HG02798 (cell line): Measurements from ENCODE around the gene PLXNB2.

Source experiments
- ATAC-seq: cut with Tn5 transposase; IDR thresholded peaks from one replicate; pipeline ENCODE4 v1.9.1; 2021; ENCODE audit warnings: mild to moderate bottlenecking; ENCODE audit not compliant: unreplicated experiment, poor library complexity

Gene PLXNB2

DNA sequence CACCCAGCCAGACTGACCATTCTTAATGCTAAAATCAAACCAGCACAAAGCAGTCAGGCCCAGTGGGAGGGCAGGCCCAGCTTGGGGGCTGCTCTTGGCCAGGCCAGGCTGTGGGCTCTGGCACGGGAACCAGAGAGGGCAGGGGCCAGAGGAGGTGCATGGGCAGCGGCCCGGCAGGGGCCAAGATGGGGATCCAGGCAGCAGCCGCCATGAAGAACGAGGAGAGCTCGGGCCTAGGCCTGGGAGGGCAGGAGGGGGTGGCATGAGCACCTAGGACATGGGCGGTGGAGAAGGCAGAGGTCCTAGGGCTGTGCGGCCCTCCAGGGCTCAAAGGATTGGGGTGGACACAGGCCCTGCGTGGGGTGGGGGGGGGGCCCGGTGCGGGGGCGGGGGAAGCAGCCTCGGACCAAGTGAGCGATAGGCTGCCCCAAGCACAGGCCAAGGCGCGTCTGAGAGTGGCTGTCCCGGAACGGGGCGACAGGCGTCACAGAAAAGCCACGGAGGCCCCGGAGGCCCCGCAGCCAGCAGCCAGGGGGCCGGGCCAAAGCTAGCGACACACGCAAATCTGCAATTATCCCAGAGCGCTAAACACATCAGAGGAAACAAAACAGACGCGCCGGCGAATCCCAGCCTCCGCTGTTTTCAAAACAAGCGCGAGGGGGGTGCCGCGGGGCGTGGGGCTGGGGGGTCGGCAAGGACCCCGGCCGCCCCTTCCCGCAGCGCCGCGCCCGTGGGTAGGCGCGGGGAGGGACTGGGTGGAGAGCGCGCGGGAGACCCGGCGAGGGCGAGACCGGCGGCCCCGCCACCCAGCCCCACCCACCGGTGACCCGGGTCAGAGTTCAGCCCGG, 8.3 kb downstream of the PLXNB2 start:
- ATAC-seq = no peak

DNA sequence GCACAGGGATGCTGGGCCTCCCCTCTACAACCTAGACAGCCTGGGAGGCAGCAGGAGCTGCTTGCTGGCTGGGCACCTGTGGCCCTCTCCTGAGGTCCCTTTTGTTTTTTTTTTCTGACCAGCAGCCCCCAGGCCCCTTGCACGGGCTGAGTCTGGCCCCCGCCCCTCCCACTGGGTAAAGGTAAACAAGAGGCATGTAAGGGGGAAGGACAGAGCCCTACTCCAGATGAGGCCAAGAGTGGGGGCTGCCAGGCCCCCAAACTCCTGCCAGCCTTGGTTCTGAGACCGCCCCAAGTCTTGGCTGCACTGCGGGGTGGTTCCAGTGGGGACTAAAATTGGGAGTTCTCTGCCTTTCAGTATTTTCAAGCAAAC, 9.2 kb downstream of the PLXNB2 start:
- no peak for ATAC-seq

DNA sequence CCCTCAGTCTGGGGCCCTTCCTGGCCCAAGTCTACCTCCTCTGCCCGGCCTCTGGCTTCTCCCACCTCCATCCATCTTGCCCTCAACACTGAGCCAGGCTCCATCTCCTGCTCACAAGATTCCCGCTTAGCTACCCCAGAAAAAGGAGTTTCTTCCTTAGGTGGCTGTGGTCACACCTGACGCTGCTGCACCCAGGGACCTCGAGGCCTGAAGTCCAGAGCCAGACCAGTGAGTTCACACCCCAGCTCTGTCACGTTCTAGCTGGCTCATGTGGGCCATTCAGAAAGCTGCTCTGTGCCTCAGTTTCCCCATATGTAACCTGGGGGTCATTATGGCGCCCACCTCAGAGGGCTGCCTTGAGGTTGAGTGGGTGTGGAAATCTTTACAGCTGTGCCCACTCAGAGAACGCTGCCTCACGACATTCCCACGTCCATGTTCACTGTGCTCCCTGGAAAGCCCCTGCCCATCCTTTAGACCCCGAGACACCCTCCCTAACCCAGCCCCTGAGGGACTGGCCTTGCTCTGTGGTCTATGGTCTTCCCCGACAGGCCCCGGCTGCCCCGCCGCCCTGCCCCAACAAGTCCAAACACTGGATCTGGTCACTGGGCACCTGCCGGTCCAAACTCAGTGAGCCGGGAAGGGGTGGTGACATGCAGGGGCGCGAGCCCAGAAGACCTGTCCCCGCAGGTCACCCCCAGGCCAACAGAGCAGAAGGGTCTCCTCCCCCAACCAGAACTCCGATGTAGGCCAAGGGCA, 9.8 kb downstream of the PLXNB2 start:
- ATAC-seq = no peak

DNA sequence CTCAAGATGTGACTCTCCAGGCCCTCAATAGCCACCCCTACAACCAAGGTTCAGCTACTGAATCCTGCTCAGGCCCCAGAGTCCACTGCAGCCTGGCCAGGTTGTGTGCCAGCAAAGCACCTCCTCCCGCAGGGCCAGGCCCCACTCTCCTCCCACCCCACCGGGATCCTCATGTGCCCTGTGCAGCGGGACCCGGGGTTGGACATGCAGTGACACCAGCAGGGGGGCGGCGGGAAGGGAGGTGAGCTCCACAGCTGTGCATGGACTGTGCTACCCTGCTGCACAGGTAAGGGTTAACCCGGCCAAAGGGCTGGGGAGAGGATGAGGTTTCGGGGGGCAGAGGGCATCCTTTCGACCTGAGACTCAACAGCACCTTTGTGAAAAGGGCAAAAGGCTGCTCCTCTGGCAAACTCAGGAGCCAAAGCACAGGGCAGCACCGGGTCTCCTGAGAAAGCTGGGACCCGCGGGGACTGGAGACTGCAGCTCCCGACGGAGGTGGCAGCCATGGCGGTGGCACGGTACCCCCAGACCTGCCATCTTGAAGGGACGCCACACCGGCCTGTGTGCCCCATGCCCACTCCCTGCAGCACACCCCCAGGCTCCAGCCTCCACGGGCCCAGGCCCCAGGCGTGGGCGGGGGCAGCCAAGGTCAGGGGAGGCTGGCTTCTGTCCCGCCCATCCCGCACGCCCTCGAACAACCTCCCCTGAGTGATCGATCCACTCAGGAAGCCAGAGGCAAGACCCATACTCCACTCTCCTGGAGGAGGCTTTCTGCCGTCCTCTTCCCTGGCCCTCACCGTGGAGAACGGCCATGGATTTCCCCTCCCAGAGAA, 10.6 kb downstream of the PLXNB2 start:
- ATAC-seq = no peak

DNA sequence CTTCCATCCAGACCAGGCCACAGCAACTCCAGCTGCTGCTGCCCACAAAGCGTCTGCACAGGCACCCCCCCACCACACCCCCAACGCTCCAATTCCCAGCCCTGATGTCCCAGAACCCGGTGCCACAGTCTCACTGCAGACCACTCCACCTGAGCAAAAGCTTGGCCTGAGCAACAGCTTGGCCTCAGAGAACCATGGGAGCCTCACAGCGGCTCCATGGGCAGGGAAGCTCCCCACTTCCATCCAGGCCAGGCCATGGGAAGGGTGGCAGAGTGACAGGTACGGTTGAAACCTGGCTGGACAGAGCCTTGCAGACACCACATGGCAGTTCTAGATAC, 13.2 kb downstream of the PLXNB2 start:
- no peak for ATAC-seq

DNA sequence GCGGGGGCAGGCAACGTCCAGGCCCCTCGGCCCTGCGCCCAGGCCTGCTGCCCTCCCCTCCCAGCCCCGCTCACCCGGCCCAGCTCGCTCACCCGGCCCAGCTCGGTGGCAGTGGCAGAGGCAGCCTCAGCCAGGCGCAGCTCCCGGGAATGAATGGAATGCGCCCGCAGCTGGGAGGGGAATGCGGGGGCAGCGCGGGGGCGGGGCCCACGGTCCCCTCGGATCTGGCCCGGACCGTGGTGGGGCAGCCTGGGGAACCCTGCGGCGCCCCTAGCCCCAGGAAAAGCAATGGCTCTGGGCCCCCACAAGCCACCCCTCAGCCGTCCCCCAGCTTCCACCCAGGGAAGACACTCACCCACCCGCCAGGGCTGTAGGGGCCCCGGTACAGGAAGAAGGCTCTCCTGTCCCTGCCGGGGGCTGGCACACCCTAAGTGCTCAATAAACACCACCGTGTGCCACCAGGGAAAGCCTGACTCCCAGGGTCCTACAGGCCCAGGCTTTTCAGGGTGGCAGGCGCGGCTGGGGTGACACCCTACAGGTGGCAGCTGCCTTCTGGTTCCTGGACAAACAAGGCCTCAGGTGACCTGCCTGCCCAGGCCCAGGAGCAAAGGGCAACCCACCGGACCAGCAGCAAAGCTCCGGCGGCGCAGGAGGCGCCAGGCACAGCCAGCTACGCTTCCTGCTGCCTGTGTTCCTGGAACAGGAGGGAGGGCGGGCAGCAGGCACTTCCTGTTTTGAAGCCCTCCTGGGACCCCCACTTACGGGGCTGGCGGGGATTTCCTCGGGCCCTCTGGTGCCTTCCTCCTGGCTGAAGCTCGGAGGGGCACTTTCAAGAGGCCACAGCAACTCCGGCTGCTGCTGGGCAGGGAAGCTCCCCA, 13.8 kb downstream of the PLXNB2 start:
- no peak for ATAC-seq

DNA sequence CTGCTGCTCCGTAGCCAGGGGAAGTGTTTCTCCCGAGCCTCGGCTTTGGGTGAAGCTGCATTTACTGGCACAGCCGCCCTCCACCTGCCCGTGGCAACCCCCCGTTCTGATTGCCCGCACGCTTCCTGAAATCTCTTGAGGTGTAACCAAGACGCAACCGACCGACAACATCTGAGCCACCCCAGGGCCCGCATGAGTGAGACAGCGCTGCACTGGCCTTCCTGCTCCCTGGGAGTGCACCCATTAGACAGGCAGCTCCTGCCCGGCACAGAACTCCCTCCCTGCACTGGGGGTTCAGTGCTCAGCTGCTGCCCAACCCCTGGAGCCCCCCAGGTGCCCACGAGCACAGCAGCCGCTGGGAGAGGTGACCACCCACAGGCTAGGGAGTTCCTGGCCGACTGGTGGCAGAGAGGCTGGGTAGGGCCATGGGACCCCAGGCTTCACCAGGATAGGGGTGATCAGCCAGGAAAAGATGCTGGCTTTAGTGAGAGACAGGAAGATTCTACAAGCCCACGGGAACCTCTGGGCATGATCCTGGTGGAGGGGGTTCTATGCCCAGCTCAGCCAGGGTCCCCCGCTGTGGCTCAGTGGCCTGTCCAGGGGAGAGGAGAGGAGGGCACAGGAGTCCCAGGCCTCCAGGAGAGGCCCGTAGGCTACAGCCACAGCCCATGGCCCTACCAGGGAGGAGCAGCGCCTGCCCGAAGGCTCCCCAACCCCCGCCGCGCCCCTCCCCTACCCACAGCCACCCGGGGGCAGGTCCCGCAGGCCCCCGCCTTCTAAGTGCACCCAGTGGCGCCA, 14.6 kb downstream of the PLXNB2 start:
- no peak for ATAC-seq

DNA sequence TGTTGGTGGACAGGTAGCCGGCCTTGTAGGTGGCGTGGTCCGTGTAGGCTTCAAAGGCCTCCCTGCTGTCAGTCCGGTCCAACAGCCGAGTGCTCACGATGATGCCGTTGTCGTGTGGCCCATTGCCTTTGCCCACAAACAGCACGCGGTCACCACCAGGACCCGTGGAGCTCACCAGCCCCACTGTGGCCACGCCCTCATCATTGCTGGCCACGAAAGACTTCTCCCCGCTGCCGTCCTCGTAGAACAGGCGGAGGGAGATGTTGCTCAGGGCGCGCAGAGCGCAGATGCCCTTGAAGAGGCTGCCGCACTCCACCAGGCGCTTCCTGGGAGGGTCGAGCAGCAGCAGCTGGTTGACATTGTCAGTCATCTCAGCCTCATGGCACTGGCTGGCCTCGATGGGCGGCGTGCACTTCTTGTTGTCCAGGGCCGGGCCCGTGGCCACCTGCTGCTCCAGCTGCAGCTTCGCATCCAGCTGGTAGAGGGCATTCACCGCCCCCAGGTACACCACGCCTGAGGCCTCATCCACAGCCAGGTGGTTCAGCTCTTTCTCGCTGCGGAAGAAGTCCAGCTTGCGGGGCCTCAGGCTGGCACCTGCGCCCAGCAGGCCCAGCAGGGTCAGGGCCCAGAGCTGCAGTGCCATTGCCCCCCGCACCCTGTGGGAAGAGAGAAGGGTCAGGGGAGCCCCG, 17.4 kb downstream of the PLXNB2 start:
- no peak for ATAC-seq

DNA sequence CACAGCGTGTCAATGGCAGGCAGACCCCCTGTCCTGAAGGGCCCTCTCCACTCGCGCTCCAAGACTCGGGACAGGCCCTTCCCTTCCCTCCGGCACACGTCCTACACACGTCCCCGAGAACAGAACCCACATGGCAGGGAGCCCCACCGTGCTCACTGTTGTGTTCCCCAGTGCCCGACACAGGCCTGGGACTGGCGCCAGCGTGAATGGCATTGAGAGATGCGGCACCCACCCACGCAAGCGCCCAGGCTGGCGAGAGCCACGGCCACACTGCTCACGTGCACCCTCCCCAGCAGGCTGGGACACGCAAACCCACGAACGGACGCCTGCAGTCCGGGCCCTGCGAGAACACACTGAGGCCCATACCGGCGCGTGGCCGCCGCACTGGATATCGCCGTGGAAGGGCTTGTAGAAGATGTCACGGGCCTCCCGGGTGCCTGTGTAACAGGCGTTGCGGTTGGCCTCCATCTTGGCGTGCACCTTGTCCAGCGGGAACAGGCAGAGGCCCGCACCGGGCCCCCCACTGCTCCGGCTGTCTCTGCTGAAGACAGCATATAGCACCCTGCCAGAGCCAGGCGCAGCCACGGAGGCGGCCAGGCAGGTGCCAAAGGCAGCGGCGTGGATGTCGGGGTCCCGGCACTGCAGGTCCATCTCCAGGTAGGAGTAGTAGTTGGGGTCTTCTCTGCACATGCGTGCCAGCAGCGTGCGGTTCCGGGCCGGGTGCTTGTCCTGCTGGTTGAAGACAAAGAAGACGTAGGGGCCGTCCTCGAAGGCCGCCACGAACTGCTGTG, 18.1 kb downstream of the PLXNB2 start:
- no peak for ATAC-seq

DNA sequence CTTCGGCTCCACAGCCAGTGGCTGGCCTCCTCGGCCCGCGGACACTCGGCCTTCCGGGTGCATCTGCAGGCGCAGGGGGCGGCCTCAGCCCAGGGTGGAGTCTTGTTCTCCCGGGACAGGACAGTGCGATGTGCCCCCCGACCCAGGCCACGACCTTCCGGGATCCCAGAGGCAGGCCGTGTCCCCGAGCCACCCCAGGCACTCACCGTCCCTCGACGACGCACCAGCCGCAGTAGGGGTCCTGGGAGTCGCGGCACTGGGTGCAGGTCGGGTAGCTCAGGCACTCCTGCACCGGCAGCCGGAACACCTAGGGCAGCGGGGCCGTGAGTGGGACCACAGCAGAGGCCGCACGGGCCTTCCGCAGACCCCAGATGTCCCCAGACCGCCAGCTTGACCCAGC, 19.7 kb downstream of the PLXNB2 start:
- no peak for ATAC-seq

DNA sequence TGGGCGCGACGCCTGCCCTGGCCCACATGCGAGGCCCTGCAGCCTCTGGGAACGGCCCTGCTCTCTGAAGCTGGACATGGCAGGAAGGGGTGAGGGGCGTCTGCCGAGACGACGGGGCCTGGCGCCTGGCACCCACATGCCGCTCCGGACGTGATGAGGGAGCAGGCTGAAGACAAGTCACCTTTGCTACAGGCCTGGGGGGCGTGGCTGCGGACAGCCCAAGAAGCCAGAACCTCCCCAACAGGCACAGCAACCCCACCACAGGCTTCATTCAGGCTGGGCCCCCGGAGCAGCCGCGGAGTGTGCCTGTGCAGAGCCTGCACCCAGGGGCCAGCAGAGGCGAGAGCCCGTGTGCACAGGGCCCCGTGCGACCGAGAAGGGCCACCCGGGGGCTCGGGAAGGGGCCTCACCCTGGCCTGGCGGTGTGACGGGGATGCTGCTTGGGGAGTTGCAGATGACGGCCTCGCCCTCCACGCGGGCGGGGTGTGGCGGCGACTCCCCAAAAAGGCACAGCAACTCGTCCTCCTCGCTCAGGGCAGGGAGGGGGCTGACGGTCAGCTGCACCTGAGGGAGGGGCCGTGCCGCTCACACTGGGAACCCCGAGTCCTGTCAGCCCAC, 20.6 kb downstream of the PLXNB2 start:
- ATAC-seq = no peak

DNA sequence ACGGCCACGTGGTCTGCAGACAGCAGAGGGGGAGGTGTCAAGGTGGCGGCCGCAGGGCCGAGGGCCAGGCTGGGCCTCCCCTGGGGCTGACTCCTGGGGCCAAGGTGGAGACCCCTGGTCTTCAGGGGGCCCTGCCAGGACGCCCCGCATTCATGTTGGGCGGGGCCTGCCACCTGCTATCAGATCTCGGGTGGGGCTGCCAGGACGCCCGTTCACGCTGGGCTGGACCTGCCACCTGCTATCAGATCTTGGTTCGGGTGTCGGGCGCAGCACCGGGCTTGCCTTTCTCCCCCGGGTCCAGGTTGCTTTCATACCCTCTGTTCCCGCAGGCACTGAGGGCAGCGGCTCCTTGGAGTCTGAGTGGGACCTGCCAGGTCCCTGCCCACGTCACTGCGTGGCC, 21.2 kb downstream of the PLXNB2 start:
- ATAC-seq = no peak

DNA sequence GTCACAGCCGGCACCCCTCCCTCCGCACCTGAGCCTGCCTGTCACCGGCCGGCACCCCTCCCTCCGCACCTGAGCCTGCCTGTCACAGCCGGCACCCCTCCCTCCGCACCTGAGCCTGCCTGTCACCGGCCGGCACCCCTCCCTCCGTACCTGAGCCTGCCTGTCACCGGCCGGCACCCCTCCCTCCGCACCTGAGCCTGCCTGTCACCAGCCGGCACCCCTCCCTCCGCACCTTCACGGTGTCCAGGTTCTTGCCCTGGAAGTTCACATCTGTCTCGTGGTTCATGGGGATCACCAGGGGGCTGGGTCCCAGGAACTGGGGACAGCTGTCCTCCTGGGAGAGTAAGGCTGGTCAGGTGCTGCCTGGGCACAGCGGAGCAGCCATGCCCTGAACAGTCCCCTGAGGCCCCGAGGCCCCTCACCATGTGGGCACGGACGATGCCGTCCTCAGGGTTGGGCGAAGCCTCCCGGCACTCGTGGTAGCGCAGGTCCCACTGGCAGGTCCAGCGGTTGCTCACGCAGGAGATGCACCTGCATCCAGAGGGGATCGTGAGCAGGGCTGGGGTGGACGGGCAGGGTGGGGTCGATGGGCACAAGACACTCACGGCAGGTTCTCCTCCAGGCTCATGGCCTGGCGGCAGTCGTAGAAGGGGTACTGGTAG, 21.7 kb downstream of the PLXNB2 start:
- ATAC-seq = no peak

DNA sequence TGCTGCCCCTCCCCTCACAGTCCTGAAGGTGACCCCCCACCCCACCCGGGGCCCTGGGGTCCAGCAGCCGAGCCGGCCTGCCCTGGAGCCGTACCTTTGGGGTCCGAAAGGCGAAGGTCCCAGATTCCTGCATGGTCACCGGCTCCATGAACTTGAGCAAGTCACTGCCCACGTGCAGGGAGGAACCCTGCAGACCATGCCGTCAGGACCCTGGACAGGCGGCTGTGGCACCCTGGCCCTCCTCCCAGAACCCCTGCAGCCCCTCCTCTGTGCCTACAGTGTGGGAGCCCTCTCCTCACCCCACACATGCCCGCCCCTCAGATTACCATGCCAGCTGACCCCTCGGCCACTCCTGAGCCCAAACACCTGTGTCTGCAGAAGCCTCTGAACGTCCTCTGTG, 23.0 kb downstream of the PLXNB2 start:
- ATAC-seq = no peak

DNA sequence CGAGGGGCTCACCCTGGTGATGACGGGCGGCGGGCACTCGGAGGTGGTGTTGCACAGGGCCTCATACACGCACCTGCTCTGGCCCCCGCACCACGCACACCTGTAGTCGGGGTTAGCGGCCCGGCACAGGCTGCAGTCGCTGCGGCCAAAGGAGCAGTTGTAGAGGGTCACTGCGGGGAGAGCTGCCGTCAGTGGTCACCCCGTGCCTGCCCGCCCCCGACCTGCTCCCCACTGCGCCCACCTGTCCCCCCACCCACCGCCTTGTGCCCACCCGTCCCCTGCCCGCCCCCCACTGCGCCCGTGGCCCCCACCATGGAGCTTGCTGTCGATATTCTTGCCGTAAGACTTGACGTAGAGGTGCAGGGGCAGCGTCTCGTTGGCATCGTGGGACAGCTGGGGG, 23.6 kb downstream of the PLXNB2 start:
- no peak for ATAC-seq

DNA sequence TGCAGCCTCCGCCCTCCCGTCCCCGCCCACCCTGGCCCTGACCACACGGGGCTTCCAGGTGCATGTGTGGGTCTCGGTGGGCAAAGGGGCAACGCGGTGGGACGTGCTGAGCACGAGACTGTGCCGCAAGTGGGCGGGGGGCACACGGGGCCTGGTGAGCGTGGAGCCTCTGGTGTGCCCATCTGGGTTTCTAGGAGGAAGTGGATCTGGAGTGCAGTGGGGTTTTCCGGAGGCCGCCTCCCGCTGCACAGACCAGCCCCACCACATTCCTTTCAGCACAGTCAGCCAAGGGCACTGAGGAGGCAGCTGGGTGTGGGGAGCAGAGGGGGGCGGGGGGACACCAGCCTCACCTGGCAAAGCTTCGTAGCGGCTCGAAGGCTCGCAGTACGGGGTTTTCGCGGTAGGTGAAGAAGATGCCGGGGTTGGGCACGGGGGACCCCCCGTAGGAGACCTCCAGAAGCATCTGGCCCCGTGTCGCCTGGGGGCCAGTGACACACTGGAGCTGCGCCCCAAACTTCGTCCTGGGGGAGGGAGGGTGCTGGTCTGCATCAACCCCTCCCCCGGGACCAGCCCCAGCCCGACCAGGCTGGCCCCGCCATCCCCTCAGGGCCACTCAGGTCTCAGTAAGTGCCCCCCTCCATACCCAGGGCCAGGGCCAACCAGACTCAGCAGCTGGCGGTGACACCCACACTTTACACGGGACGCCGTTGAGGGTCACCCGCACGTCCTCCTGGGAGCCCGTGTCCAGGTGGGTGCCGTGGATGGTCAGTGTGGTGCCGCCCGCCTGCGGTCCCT, 24.9 kb downstream of the PLXNB2 start:
- ATAC-seq = no peak
